Right cardiac atrium (tissue), 5 donors: ENCODE results near the gene MRGPRX3. TPM values are rescaled to one million over a fixed set of nuclear protein-coding genes. Genes with fewer than 3 reads are reported as not detected.

Experiments
- ATAC-seq, 2 donors: fragments of 200-7000 bp; cut with Tn5 transposase; one replicate each; pipeline versions ENCODE4 v1.8.0 to v1.9.1; 2020; ENCODE audit warnings: moderate library complexity in 2 of 2, mild to moderate bottlenecking in 1 of 2
- DNase-seq, 3 donors: peaks; one replicate each; pipeline ENCODE4 v3.0.0-alpha.2; 2020
- H3K27ac ChIP-seq: one replicate; pipeline ENCODE4 v1.5.1; 2013; ENCODE audit warnings: mild to moderate bottlenecking, low read length, control low read depth, moderate library complexity
- H3K27me3 ChIP-seq: one replicate; pipeline ENCODE4 v1.6.1; 2013; ENCODE audit not compliant: control insufficient read depth, insufficient read depth
- H3K4me1 ChIP-seq: one replicate; pipeline ENCODE4 v1.6.1; 2013; ENCODE audit warnings: low read length; ENCODE audit not compliant: control insufficient read depth, insufficient read depth
- H3K4me3 ChIP-seq: one replicate; pipeline ENCODE4 v1.5.1; 2013; ENCODE audit warnings: low read length, control low read depth
- H3K9me3 ChIP-seq: one replicate; pipeline ENCODE4 v1.6.1; 2013; ENCODE audit warnings: low read length; ENCODE audit not compliant: control insufficient read depth
- WGBS: extraction: QIAGEN DNeasy Blood & Tissue Kit; methylation state at CpG from one replicate; pipeline ENCODE4 v1.1.7; 2013; 5-methylcytosine and 5-hydroxymethylcytosine counted together
- intact Hi-C, 4 donors: fragments of 100-400 bp; cut with DNase I; formaldehyde crosslinking; loops; one replicate each; pipeline versions ENCODE4 v1.11.0 to v1.14.0; 2022 to 2023
- long read RNA-seq, 4 donors: library from polyadenylated mRNA; unstranded; transcript quantifications; one replicate each; pipeline ENCODE4 v2.0.0, GENCODE V29; 2020 to 2021
- polyA plus RNA-seq: library from polyadenylated mRNA; stranded (reverse); fragments of 200-250 nt; gene quantifications from one replicate; pipeline ENCODE4 v1.2.3, GENCODE V29; 2013
- total RNA-seq, 4 donors: library from RNA; stranded (reverse); fragmentation: NEBNext Ultra II Directional; extraction: Animal tissue kit (Norgen Biotek cat#: 25700); gene quantifications; one replicate each; pipeline ENCODE4 v1.2.1, GENCODE V29; 2021
- donor health status: healthy with polysubstance abuse.
- donor health status: DM: no; HTN: yes; CAD: no.
- donor health status: DM: no; HTN: no; CAD: no.
- donor health status: DM: no; HTN: yes; CAD: no; lungs with severe emphysema.
- donor health status: DM: yes; HTN: yes; CAD: no.

Gene MRGPRX3
- total RNA-seq, result not detected
- polyA plus RNA-seq, result not detected
- long read RNA-seq, donor 1, result 0 reads
- long read RNA-seq, donor 2, result 0 reads
- long read RNA-seq, donor 3, result 0 reads
- long read RNA-seq, donor 4, result 0 reads

DNA sequence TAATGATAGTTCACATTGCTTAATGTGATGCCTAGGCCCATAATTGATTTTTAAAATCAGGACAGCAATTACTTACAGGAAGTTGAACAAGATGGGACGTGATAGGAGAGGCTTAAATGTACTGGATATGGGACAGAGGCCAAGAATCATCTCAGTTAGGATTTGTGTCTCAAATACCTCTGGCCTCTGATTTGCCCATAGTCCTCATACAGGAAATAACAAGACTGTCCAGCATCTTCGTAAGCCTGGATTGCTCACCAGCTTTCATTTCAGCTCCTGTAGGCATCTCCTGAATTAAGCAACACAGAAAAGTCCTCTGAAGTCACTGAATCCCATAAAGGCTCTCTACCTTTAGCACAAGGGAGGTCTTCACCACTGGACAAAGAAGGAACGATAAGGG is at the start of gene MRGPRX3:
MRGPRX3 (plus strand) TSS at position 231 of the 400 bp plus-strand sequence. CDS start 4,632 bp downstream, outside the sequence.
- H3K9me3 ChIP-seq, result no peaks in the 10 kb centered on the region
- no peaks in the 10 kb centered on the region for H3K27me3 ChIP-seq
- WGBS, result 50% methylated on average over 3 of the region's 3 CpGs
- DNase-seq (no peak), ATAC-seq (no peak)
- no peak within 1 kb of the TSS for H3K27ac ChIP-seq
- H3K4me3 ChIP-seq, result no peak within 1 kb of the TSS
- intact Hi-C loops, result no loop called here
- no peaks in the 10 kb centered on the region for H3K4me1 ChIP-seq

DNA sequence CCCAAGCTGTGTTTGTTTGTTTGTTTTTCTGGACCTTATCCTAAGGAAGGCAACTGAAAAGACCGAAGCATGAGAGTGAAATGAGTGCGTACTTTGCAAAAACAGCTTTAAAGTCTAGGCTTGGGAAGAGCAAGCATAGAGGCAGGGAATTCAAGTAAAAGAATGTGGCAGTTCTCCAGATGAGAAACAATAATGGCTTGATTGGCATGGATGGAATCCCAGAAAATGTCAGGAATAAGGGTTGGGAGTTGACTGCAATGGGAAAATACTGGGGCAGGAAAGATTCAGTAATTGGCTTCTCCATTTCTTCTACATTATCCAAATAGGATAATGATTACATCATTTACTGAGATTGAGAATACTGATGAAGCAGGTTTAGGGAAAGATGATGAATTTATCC is 44.0 kb upstream of the MRGPRX3 start:
- WGBS, result 96% methylated on average over 2 of the region's 2 CpGs
- intact Hi-C loops, result no loop called here

DNA sequence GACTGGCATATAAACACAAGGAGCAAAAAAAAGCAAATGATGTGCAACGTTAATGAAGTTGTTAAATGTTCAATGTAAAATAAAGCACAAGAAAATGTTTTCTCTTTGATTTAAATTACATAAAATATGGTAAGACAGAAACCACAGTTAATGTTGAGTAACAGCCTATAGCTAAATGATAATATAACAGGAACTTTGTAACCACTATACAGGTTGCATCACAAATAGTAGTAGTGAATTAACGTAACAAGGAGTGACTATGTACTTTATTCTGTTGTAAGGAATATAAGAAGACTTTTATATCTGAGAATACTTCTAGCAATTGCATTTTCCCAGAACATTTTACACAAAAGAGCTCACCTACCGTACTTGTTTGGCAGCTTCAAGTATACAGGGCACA is 43.4 kb upstream of the MRGPRX3 start:
- no peak for ATAC-seq
- intact Hi-C loops, result no loop called here
- WGBS, result 90% methylated on average over 3 of the region's 3 CpGs
- H3K9me3 ChIP-seq, result no peaks in the 10 kb centered on the region
- no peak for DNase-seq
- H3K4me1 ChIP-seq, result no peaks in the 10 kb centered on the region
- no peak overlapping the region for H3K4me3 ChIP-seq
- no peaks in the 10 kb centered on the region for H3K27me3 ChIP-seq
- no peak overlapping the region for H3K27ac ChIP-seq

More for the DNA sequence above, 44.0 kb upstream of the MRGPRX3 start:
- no peak overlapping the region for H3K27ac ChIP-seq
- DNase-seq (no peak), ATAC-seq (no peak)
- H3K4me1 ChIP-seq, result no peaks in the 10 kb centered on the region
- no peaks in the 10 kb centered on the region for H3K27me3 ChIP-seq
- H3K9me3 ChIP-seq, result no peaks in the 10 kb centered on the region
- no peak overlapping the region for H3K4me3 ChIP-seq

DNA sequence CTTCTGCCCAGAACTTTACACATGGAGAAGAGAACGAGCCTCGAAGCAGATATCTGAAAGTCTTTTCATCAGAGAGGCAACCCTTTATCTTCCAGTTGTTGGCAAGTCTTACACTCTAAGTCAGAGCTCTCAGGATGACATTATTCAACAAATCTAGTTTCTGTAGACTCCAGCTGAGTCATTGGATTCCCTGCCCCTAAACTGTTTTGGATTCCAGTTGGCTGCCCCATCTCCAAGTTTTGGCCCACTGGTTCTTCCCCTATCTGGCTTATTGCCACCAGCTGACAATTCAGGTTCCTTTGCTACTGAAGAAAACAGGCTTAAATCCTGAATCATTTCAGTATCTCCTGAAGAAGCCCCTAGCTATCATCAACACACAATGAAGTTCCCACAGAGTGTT is 40.6 kb upstream of the MRGPRX3 start:
- intact Hi-C loops, result no loop called here
- no peaks in the 10 kb centered on the region for H3K9me3 ChIP-seq

DNA sequence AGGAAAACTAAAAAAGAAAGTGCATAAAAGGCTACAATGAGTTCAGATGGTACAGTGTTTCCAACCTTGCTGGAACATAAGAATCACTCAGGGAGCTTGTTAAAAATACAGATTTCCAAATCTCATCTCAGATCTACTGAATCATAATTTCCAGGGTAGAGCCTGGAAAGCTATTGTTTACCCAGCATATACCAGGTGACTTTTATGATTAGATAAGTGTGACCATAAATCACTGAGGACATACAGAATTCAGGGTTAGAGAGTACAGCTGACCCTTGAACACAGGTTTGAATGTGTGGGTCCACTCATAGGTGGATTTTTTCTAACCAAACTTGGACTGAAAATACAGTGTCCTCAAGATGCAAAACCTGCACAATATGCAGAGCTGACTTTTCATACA is 38.4 kb upstream of the MRGPRX3 start:
- ATAC-seq, result no peak
- no peak overlapping the region for H3K4me3 ChIP-seq
- H3K27me3 ChIP-seq, result no peaks in the 10 kb centered on the region
- intact Hi-C loops, result no loop called here
- no peaks in the 10 kb centered on the region for H3K4me1 ChIP-seq
- no peak overlapping the region for H3K27ac ChIP-seq
- no peaks in the 10 kb centered on the region for H3K9me3 ChIP-seq
- no peak for DNase-seq

More for the DNA sequence above, 40.6 kb upstream of the MRGPRX3 start:
- no peak for DNase-seq
- no peaks in the 10 kb centered on the region for H3K4me1 ChIP-seq
- no peak overlapping the region for H3K4me3 ChIP-seq
- H3K27me3 ChIP-seq, result no peaks in the 10 kb centered on the region
- WGBS, result 61% methylated on average over 2 of the region's 2 CpGs
- no peak for ATAC-seq
- no peak overlapping the region for H3K27ac ChIP-seq

DNA sequence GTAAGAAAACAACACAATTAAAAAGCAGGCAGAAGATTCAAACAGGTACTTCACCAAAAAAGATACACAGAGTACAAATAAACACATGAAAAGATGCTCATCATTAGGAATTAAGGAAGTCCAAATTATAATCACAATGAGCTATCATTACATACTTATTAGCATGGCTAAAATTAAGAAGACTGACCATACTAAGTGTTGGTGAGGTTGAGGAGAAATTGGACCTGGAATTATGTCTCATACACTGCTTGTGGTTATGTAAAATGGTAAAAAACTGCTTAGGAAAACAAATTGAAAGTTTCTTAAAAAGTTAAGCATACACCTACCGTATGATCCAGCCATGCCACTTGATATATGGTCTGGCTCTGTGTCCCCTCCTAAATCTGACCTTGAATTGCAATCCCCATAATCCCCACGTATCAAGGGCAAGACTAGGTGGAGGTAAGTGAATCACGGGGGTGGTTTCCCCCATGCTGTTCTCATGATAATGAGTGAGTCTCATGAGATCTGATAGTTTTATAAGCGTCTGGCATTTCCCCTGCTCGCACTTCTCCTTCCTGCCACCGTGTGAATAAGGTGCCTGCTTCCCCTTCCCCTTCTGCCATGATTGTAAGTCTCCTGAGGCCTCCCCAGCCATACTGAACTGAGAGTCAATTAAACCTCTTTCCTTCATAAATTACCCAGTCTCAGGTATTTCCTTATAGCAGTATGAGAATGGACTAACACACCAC is 31.3 kb upstream of the MRGPRX3 start:
- DNase-seq (no peak), ATAC-seq (no peak)
- 42% methylated on average over 6 of the region's 6 CpGs for WGBS
- Histone ChIP-seq H3K4me3 (no peak overlapping the region), H3K4me1 (peaks cover 3% of the 10 kb centered on the region), H3K9me3 (no peaks in the 10 kb centered on the region), H3K27me3 (no peaks in the 10 kb centered on the region), H3K27ac (no peak overlapping the region)
- intact Hi-C loops, result loop anchor here in 1 of 4 donors (10.0 kb wide), 1 partner anchor 86 kb away; the partner anchor contains the start of gene SERGEF

DNA sequence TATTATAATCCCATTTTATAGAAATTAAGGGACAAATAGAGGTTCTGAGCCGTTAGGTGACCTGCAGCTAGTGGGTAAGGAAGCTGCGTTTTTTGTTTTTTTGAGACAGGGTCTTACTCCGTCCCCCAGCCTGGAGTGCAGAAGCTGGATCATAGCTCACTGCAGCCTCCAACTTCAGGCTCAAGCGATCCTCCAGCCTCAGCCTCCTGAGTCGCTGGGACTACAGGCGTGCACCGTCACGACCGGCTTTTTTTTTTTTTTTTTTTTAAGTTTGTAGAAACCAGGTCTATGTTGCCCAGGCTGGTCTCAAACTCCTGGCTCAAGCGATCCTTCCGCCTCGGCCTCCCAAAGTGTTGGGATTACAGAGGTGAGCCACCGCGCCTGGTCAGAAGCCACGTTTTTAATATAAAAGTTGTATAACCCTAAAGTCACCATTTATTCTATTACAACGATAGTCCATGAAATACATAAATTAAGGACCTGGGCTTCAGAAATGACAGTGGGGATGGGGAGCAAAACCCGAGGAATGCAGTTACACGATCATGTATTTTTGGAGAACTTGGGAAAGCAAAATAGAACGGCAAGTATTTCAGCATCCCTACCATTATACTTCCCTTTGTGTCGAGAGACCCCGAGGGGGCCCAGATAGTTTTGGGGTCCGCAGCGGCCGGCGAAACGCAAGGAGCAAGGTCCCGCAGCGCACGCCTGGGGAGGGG is 27.1 kb upstream of the MRGPRX3 start:
- 24% methylated on average over 29 of the region's 29 CpGs for WGBS
- Histone ChIP-seq H3K27ac (no peak overlapping the region), H3K4me3 (peak overlapping the region; percentile 85), H3K9me3 (no peaks in the 10 kb centered on the region), H3K4me1 (peaks cover 3% of the 10 kb centered on the region), H3K27me3 (no peaks in the 10 kb centered on the region)
- intact Hi-C loops, result loop anchor here in 1 of 4 donors (10.0 kb wide), 1 partner anchor 90 kb away; the partner anchor contains the start of gene SERGEF
- ATAC-seq (no peak), DNase-seq (no peak)

DNA sequence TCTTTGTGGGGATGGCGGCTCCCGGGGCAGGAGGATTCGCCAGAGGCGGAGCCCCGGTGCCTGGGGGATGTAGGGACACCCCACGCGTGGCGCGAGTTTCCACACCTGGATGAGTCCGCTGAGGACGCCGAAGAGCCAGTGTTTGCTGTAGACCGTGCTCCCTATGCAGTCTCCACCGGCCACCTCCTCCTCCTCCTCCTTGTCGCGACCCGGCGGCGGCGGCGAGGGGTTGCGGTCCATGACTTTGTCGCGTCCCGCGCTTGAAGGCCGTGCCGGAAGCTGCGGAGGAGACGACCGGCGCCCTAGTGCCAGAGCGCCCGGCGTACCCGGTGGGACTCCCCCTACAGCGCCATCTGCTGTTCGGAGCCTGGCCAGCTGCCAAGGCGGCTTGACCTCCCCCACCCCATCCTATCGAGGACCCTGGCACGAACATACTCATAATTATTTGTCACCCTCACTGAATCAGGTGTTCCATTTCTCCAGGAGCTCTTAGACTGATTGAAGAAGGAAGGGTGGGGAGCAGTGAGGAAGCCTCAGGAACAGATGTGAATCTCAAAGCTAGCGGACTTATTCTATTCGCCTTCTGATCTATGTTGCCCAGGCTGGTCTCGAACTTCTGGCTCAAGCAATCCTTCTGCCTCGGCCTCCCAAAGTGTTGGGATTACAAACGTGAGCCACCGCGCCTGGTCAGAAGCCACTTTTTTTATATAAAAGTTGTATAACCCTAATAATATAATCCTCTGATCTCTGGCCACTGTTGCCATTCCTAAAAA is 26.4 kb upstream of the MRGPRX3 start, which contains the start of gene SAAL1:
SAAL1 (minus strand) TSS at position 281 of the 773 bp plus-strand sequence; CDS start at position 240, 41 bp downstream.
- ATAC-seq (peak; percentile 98), DNase-seq (peak; percentile 89 to 95 (median 94))
- Histone ChIP-seq H3K27ac (no peak within 1 kb of the TSS), H3K9me3 (no peaks in the 10 kb centered on the region), H3K27me3 (no peaks in the 10 kb centered on the region), H3K4me1 (peaks cover 3% of the 10 kb centered on the region), H3K4me3 (peak within 1 kb of the TSS; percentile 85)
- intact Hi-C loops, result loop anchor here in 1 of 4 donors (10.0 kb wide), 1 partner anchor 91 kb away; the partner anchor contains the start of gene SERGEF
- WGBS, result 4% methylated on average over 48 of the region's 48 CpGs

DNA sequence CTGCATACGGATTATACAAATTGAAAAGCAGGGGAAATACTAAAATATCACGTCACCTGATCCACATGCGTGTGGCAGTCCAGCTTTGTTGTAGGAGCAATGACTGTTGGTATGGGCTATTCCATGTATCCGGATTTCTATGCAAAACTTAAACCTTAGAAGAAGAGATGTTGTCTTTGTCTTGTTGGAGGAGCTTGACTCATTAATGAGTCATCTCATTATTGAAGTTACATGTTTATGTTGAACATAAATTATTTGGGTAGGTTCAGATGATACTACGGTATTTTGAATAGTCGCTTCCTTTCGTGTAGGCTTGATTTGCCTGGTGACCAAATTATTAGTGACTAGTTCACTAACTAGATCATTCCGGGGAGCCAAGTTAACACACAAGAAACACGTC is 25.7 kb upstream of the MRGPRX3 start:
- peaks cover 3% of the 10 kb centered on the region for H3K4me1 ChIP-seq
- WGBS, result 88% methylated on average over 9 of the region's 9 CpGs
- no peaks in the 10 kb centered on the region for H3K9me3 ChIP-seq
- DNase-seq (no peak), ATAC-seq (no peak)
- no peak overlapping the region for H3K4me3 ChIP-seq
- intact Hi-C loops, result loop anchor here in 1 of 4 donors (10.0 kb wide), 1 partner anchor 92 kb away; the partner anchor contains the start of gene SERGEF
- no peak overlapping the region for H3K27ac ChIP-seq
- H3K27me3 ChIP-seq, result no peaks in the 10 kb centered on the region

DNA sequence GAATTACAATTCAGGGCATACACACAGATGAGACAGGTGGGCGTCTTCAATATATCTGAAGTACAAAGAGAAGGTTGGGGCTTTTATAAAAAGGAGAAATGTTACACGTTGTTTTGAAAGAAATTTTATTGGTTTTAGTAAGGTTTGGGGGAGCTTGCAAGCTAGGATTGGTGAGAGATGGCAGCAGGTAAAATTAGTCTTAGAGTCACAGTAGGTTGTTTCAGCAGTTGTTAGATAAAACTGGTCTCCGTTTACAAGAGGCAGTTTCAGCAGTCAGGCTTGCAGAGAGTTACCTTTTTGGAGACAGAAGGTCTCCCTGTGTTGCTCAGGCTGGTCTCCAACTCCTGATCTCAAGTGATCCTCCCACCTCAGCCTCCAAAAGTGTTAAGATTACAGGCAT is 24.1 kb upstream of the MRGPRX3 start:
- DNase-seq (no peak), ATAC-seq (no peak)
- WGBS, result 63% methylated on average over 3 of the region's 3 CpGs
- Histone ChIP-seq H3K4me3 (no peak overlapping the region), H3K27ac (no peak overlapping the region), H3K9me3 (no peaks in the 10 kb centered on the region), H3K4me1 (peaks cover 3% of the 10 kb centered on the region), H3K27me3 (no peaks in the 10 kb centered on the region)
- intact Hi-C loops, result loop anchor here in 1 of 4 donors (10.0 kb wide), 1 partner anchor 93 kb away; the partner anchor contains the start of gene SERGEF
